Stimulated activated CD8-positive, alpha-beta memory T cell treated with anti-CD3 and anti-CD28 coated beads, Interleukin-4, amount 100 ng/mL, for 4 hours (primary cell): Measurements from ENCODE around the gene TTLL11.
"Not testable (repeated sequence)": the region's sequence is repeated elsewhere in the genome, so short reads cannot be mapped to it uniquely, and the experiment has no call there.

ENCODE experiments used
- DNase-seq, 2 donors: peaks; one replicate each; pipeline ENCODE4 v3.0.0-alpha.2; 2020; ENCODE audit warnings: low read depth in 2 of 2, low spot score in 1 of 2

Gene TTLL11

DNA sequence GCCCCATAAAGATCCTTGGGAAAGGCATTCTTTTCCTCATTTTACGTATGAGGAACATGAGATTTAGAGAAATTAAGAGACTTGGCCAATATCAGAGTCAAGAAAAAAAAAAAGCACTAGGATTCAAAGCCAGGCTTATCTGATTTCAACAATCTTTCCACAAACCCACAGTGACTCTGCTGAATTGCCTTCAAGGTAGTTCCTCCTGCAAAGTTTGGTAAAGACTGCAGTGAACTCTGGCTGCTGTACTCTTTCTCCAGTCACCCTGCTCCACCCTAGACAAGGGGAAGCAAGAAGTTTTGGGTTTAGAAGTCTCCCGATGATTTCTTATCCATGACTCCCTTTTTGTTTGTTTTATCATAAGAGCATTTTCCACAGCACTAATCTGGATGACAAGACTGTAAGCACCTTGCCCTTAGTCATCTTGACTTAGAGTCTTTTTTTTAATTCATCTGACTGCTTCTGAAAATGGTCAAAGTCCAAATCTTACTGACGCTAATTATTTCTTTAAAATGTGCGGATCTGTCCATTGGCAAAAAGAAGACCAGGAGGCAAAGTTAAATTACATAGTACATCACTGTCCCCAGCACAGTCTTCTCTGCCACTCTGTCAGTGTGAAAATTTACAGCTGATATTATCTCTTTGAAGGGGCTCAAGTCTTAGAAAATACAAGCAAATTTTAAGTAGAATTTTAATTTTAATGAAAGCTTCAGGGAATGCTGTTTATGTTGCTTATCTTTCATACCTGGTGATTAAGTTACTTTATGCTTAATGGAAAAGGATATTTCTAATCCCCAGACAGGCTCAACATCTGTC is 180.1 kb downstream of the TTLL11 start:
- DNase-seq: no peak

DNA sequence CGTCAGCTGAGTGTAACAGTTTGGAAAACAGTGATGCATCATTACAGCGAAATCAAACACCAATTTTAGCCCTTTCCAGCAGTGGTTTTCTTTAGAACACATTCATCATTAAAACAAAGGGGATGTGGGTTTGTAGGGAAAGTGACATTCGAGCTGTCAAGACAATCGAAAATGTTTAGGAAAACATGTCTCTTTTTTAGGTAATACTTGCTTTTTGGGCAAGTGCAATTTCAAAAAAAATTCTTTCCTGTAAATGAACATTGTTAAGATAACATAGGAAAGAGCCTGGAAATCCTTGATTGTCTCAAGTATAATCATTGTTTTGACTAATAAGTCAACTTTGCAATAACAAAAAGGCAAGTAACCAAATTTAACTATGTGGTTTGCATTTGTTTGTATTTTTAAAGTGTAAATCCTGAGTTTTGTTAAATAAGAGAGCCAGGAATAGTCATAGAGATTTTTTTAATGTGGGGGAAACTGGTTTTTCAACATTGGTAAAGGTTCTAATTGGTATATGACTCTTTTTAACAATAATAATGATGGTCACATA is 182.5 kb downstream of the TTLL11 start:
- DNase-seq: no peak

DNA sequence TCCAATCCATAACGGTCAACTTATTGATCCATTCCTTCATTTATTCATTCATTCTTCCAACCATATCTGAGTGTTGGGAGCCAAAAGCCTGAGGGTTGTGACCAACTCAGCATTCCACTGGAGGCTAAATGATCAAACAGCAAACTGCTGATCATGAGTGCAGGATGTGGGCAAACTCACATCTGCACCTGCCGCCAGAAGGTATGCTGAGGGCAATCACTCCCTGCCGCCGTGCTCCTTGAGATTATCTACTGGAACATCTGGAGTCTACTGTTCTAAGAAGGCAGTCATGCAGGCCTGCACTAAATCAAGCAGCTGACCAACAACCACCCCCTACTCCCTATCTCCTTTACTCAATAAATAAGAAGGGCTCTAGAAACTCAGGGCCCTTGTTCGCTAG is 184.0 kb downstream of the TTLL11 start:
- DNase-seq: no peak

DNA sequence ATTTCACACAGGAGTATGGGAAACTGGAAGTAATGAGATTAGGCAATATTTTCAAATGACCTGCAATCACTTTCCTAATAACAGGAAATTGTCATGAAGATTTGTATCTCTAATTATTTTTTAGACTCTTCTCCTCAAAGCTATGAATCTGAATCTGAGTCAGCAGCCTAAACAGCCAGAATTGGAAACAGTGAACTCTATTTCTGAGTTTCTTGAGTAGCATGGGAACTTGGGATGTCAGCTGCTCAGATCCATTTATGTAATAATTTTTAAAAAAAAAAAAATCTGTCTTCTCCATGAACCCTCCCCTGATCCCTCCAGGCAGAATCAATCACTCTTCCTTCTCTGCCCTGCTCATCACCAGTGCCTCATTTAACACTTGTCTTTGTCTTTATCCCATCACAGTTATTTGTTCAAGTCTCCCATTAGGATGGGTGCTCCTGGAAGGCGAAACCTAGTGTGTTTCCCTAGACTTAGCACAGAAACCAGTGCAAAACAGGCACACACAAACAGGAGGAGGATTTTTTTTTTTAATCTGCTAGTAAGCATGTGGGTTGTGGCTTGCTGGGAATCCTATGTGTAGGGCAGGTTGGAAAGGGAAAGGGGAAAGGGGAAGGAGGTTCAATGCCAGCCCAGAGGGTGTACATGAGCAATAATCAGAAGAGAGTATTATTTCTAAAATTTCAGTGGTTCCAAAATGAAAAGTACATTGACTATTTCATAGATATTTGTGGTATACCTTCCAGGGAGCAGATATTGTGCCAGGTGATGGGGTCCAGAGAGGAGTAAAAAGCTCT is 186.8 kb downstream of the TTLL11 start:
- no peak for DNase-seq

DNA sequence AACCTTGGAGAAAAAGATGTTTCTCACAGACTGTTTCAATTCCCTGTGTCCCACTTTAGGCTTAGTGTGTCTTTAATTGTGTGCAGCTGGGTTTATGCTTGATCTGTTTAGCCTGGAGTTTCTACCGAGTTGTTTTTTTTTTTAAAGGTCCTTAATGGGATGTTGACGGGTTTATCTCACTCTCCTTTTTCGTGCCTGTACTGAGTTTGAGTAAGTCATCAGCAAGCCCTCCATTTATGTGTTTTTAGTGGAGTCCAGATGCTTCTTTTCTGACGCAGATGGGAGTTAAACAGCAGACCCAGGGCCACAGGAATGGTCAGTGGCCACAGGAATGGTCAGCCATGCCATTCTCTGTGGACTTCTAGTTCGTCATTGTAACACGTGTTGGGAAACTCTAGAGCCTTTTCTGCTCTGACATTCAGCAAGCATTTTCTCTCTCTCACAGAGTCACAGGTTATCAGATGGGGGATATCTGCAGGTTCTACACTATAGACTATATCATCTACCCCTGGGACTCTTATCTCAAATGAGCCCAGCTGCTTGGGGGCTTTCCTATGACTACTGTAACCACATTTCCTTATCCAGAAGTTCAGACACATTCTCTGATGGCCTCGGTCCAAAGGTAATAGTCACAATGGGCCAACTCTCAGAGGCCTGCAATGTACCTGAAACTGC is 190.5 kb downstream of the TTLL11 start:
- no peak for DNase-seq

DNA sequence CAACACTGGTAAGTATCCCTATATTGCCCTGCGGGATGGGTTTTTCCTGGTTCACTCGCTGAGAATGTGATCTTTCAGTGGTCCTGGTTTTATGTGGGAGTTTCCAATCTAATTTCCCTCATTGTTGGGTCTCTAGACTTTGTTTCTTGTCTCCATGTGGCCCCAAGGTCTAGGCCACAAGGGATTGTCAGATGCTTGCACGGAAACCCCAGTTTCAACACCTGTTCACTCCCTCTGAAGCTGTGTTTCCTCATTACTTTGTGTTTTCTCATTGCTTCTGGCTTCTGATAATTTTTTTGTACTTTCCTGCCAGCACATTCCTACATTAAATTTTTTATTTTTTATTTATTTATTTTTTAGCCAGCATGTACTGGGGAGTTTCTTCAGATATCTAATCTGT is 191.5 kb downstream of the TTLL11 start:
- DNase-seq: no peak

DNA sequence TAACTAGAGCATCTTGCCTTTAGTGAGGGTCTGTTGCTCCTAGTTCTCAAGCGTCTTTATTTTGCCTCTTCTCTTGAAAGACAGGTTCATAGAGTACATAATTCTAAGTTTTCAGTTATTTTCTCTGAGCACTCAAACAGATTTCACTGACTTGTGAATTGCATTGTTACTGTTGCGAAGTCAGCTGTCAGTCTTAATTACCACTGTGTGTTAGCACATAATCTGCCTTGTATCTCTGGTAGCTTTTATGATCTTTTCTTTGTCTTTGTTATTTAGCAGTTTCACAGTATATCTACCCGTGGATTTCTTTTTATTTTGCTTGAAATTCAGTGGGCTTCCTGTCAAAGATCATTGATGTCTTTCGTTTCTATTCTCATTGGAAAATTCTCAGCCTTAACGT is 192.9 kb downstream of the TTLL11 start:
- DNase-seq: no peak

DNA sequence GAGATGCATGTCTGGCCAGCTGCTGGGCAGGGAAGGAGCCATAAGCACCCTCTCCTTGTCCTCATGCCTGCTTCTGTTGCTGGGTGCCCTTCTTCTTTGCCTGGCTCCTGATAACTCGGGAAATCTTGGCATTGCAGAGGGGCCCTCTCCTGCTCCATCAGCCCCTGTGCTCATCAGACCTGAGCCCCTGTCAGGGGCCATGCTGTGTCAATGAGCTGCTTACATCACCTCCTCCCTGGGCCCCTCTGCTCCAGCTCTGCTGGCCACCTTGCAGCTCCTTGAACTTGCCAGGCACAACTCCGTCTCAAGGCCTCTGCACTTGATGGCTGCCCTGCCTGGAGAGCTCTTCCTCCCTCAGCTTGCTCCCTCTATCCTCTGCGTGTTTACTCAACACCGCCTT is 194.3 kb downstream of the TTLL11 start:
- no peak for DNase-seq

DNA sequence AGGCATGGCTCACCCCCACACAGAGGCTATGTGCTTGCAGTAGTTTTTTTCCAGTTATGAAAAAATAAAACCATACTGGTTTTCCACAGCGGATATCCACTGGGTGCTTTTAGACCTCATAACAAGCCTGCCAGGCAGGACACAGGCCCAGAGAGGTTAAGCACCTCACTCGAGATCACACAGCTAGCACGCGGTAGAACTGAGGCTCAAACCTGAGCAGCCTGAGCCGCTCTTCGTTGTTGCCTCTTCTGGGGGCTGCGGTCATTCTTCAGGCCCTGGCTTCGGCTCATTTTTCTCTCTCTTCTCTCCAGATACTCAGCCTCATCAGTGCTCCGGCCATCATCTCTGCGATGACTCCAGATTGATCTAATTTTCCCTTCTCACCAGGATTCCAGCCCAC is 196.0 kb downstream of the TTLL11 start:
- no peak for DNase-seq

DNA sequence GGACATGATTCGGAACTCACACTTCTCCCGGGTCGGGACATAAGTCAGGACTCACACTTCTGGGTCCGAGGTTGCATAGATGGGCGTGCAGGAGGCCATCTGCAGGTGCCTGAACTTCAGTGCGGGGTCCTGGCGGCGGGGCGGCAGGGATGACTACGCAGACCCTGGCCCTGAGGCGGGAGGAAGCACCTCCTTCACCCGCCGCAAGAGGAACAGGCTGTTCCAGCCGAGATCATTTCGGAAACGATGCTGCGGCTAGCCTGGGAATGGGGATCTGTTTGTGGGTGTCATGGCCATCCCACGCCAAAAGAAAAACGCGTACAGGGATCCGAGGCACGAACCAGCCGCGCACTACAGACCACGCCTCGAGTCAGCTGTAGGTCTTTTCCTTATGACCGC is 196.6 kb downstream of the TTLL11 start:
- no peak for DNase-seq

DNA sequence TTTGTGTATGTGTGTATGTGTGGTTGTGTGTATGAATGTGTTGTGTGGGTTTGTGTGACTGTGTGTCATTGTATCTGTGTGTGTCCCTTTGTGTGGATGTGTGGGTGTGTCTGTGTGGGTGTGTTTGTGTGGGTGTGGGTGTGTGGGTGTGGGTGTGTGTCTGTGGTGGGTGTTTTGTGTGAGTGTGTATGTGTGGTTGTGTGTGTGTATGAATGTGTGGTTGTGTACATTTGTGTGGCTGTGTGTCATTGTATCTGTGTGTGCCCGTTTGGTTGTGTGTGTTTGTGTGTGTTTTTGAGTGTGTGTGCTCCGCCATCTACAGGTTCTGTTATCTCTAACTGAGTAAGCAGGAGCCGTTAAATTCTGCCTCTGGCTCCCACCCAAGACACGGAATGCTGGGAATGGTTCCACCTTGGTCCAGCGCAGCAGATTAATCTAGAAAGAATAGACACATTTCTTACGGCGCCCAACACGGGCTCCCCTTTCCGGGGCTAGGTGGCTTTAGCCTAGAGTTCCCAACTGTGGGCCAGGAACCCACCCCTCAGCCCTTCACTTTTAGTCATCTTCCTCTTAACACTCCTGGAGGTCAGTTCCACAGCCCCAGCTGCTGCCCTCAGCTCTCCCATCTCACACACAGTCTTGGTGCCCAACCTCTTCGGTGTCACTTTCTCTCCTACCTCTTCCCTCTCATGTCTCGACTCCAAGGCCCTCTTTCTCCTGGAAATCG is 197.1 kb downstream of the TTLL11 start:
- DNase-seq: no peak

DNA sequence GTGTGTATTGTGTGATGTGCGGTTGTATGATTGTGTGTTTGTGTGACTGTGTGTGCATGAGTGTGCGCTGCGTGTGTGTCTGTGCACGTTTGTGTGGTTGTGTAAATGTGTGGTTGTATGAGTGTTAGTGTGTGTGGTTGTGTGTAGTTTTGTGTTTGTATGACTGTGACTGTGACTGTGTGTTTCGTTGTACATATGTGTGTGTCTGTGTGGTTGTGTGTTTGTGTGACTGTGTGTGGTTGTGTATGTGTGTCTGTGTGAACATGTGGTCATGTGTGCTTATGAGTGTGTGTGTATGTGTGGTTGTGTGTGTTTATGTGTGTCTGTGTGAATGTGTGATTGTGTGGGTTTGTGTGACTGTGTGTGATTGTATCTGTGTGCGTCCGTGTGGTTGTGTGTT is 197.8 kb downstream of the TTLL11 start:
- no peak for DNase-seq

DNA sequence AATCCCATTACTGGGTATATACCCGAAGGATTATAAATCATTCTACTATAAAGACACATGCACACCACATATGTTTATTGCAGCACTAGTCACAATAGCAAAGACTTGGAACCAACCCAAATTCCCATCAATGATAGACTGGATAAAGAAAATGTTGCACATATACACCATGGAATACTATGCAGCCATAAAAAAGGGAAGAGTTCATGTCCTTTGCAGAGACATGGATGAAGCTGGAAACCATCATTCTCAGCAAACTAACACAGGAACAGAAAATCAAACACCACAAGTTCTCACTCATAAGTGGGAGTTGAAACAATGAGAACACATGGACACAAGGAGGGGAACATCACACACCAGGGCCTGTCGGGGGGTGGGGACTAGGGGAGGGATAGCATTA is 198.7 kb downstream of the TTLL11 start:
- DNase-seq: not testable (repeated sequence)

DNA sequence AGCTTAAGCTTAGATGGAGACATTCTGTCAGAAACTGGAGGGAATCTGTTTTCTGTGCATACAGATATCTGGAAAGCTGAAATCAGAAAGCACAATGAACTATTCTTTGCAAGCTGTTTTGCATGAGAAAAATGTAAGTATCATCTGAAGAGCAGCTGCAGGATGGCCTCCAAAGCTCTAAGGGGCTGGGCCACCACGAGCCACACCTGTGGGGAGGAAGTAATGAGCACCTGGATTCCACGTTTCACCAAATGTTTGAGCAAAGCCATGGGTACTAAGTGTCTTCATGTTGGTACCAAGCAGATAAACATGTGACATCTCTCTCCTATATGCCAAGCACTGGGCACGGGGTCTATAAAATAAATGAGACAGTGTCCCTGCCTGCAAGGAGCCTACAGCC is 199.3 kb downstream of the TTLL11 start:
- DNase-seq: no peak

DNA sequence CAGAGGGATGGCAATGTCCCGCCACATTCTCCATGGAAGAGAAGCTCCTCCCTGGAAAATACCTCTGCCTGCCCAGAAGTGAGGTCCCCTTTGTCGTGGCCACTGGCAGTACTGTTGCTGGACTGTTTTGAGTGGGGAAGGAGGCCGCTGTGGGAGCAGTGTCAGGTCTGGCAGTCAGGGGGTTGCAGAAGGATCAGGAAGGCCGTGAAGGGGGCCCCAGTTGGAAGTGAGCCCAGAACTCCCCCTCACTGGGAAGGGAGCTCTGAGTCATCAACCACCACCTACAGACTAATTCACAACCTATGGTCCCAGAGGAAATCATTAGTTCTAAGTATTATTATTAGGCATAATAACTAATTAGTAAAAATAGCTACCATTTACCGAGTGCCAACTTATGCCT is 200.4 kb downstream of the TTLL11 start:
- DNase-seq: no peak

DNA sequence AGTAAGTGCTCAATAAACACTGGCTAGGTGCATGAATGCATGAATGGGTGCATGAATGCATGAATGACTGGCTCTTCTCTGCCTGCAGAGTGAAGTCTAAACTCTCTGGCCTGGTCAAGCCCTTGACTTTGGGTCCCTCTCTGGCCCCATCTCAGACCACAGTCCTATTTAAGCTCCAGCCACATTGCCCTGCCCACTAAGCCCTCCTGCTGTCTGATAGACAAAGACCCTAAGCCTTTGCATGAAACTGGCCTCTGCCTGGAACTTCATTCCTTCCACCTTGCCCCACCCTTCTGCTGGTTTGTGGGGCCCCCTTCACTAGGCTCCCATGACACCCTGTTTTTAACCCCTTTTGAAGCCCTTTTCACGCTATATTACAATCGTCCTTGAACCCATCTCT is 202.4 kb downstream of the TTLL11 start:
- DNase-seq: no peak

DNA sequence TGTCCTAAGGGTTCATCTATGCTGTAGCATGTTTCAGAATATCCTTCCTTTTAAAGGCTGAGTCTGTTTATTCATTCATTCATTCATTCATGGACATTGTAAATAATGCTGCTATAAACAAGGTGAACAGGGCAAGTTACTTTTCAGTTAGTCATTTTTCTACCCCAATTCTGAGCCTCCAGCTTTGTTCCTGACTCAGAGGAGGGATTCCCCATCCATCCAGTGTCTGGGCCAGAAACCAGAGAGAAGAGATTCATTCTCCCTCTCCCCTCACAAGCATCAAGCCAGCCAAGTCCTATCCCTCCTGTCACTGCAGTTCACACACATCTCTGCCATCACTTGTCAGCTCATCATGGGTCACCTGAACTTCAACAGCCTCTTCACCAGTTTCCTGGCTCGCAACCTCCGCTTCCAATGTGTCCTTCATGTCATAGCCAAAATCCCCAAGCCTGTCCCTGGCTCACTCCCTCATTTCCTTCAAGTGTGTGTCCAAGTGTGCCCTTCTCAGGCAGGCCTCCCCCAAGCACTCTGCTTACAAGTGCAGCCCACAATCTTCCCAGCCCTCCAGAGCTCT is 203.0 kb downstream of the TTLL11 start:
- DNase-seq: no peak

DNA sequence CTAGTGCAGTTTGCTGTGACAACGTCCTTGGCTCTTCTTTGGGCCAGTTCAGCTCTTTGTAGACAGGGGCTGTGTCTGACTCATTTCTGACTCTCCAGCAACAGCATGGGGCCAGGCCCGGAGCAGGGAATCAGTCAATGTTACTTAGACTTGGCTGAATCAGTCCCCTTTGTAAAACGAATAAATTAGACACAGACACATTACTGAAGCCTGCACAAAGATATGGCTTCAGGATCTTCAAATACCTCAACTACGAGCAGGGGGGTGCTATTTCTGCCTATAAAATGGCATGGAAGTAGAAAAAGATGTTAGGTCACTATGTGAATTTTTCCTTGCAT is 204.7 kb downstream of the TTLL11 start:
- DNase-seq: no peak

DNA sequence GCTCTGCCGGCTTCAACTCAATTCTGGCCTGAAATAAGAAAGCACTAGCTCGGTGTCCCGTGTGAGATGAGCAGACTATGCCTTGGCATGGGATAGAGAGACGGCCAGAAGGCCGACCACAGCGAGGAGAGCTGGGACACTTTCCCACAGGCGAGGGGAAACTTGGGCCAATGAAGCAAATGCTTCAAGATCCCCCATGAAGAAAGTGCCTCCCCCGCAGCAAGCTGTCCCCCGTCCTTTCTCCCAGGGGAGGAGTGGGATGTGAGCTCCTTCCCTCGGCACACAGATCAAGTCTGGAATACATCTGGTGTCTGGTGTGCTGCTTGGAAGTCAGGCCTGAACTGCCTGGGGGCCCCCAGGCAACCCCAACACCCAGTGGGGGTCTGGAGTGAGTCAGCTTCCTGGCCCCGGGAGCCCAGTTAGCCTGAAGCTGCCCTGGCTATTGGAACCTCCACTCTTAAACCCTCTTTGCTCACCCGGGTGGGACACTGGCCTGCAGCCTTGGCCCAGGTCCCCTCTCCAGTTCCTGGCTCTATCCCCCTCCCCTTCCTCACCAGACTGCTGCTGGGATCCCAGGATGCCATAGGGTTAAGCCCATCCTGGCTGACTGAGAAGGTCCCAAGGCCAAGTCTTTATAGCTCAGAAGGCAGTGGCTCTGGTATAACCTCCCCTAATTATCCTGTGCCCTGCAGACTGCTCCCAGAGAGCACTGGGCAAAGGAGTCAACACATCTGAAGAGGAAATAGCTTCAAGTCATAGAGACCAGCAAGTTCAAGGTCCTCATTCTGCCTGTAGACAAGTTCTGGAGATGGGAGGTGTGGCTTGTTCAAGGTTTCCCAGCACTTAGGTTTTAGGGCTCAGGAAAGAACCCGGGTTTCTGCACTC is 205.3 kb downstream of the TTLL11 start:
- no peak for DNase-seq
